ENCODE measurements around the gene AP3D1. TPM values are rescaled to one million over a fixed set of nuclear protein-coding genes. Genes with fewer than 3 reads are reported as not detected.

Gene AP3D1
- total RNA-seq, 2 donors from 2014 or later = 81.4 to 116 TPM

- Histone ChIP-seq H3K27ac (no peak overlapping the region), H3K4me1 (ENCODE audit: control insufficient read depth in 1 of 2, low read depth in 2 of 2) (no peaks in the 10 kb centered on the region), H3K36me3 (peaks cover 26% of the 10 kb centered on the region), H3K9me3 (no peaks in the 10 kb centered on the region), H3K27me3 (replicated peaks; ENCODE audit: insufficient read depth) (no peaks in the 10 kb centered on the region), H3K4me3 (no peak overlapping the region)
- DNase-seq (ENCODE audit: low spot score) (no peak), ATAC-seq (ENCODE audit: insufficient number of reproducible peaks, low FRiP score, low read depth) (no peak)
- TF ChIP-seq, protein P1, sequence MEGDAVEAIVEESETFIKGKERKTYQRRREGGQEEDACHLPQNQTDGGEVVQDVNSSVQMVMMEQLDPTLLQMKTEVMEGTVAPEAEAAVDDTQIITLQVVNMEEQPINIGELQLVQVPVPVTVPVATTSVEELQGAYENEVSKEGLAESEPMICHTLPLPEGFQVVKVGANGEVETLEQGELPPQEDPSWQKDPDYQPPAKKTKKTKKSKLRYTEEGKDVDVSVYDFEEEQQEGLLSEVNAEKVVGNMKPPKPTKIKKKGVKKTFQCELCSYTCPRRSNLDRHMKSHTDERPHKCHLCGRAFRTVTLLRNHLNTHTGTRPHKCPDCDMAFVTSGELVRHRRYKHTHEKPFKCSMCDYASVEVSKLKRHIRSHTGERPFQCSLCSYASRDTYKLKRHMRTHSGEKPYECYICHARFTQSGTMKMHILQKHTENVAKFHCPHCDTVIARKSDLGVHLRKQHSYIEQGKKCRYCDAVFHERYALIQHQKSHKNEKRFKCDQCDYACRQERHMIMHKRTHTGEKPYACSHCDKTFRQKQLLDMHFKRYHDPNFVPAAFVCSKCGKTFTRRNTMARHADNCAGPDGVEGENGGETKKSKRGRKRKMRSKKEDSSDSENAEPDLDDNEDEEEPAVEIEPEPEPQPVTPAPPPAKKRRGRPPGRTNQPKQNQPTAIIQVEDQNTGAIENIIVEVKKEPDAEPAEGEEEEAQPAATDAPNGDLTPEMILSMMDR (IDR thresholded peaks at IDR 0.05) = no peak
Observed at GRCh38 chr19:2139385-2140137, 11.8 kb downstream of the AP3D1 start.

DNA sequence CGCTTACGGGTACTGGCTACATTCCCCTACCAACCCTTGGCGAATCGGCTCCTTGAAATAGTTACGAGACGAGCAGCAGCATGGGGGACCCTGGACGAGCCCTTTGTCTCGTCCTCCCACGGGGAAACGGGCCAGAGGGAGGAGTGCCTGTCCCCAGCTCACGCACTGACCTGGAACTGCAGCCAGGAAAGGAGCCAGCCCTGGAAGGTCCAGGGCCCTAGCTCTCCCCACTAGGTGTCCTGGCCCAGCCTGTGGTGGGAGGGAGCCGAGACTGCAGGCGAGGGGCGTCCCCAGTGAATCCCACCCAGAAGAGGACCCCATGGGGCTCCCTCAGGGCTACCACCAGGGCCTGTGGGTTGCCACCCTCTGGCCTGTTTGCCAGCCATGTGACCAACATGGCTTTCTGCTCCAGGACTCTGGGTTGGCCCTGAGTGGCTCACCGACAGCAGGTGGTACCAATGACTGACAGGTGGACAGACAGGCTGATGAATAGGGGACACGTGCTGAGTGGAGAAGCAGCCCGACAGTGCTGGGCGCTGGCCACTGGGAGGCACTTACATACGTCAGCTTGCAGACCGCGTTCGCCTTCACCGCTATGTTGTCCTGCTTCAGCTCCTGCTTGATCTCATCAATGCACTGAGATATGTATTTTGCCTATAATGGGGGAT lies 13.2 kb downstream of the AP3D1 start:
- Histone ChIP-seq H3K4me1 (ENCODE audit: control insufficient read depth in 1 of 2, low read depth in 2 of 2) (no peaks in the 10 kb centered on the region), H3K4me3 (no peak overlapping the region), H3K27me3 (replicated peaks; ENCODE audit: insufficient read depth) (no peaks in the 10 kb centered on the region), H3K27ac (no peak overlapping the region), H3K36me3 (peaks cover 26% of the 10 kb centered on the region), H3K9me3 (no peaks in the 10 kb centered on the region)
- TF ChIP-seq, protein P1 (IDR thresholded peaks at IDR 0.05) = no peak
- DNase-seq (ENCODE audit: low spot score) = no peak
- no peak for ATAC-seq (ENCODE audit: insufficient number of reproducible peaks, low FRiP score, low read depth)

GRCh38 chr19:2136796-2137195 lies 14.6 kb downstream of the AP3D1 start:
- Histone ChIP-seq H3K27ac (no peak overlapping the region), H3K36me3 (peaks cover 35% of the 10 kb centered on the region), H3K4me3 (no peak overlapping the region), H3K9me3 (no peaks in the 10 kb centered on the region), H3K27me3 (replicated peaks; ENCODE audit: insufficient read depth) (no peaks in the 10 kb centered on the region), H3K4me1 (ENCODE audit: control insufficient read depth in 1 of 2, low read depth in 2 of 2) (no peaks in the 10 kb centered on the region)
- no peak for DNase-seq (ENCODE audit: low spot score)
- TF ChIP-seq, protein P1 (IDR thresholded peaks at IDR 0.05) = no peak
- ATAC-seq (ENCODE audit: insufficient number of reproducible peaks, low FRiP score, low read depth) = no peak

DNA sequence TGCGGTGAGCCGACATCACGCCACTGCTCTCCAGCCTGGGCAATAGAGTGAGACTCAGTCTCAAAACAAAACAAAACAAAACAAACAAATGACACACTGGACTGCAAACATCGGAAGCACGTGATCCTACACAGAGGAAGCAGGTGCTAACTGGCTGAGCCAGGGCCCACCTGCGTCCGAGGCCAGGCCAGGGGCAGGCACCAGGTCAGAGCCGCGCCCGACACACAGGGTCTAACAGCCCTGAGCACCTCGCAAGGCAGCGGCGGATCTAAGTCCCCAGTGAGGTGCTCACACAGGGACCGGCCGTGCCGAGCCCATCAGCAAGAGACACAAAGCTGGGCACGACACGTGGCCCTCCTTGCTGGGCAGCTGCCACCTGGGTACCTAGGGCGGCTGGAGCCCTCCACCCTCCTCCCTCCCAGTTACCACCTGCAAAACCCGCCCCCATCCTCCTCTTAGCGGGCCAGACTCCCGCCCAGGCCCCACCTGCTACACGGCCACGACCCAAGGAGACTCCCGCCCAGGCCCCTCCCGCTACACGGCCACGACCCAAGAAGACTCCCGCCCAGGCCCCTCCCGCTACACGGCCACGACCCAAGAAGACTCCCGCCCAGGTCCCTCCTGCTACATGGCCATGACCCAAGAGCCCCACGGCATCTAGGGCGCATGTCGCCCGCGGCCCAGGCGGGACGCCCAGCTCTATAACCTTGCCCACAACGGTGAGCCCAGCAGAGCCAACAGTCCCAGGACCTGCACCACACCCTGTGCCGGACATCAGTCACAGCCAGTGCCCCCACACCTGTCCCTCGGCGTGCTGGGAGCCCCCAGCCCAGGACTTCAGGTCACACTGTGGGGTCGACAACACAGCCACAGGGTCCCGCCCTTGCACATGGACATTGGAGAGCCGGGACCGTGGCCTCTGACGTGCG lies 15.6 kb downstream of the AP3D1 start:
- Histone ChIP-seq H3K4me1 (ENCODE audit: control insufficient read depth in 1 of 2, low read depth in 2 of 2) (no peaks in the 10 kb centered on the region), H3K27me3 (replicated peaks; ENCODE audit: insufficient read depth) (no peaks in the 10 kb centered on the region), H3K4me3 (no peak overlapping the region), H3K36me3 (peaks cover 39% of the 10 kb centered on the region), H3K9me3 (no peaks in the 10 kb centered on the region), H3K27ac (no peak overlapping the region)
- no peak for ATAC-seq (ENCODE audit: insufficient number of reproducible peaks, low FRiP score, low read depth)
- TF ChIP-seq, protein P1 (IDR thresholded peaks at IDR 0.05) = no peak
- DNase-seq (ENCODE audit: low spot score) = no peak
